Neural cell (in vitro differentiated cells): Measurements from ENCODE around the gene IGFL2. TPM values are rescaled to one million over a fixed set of nuclear protein-coding genes. Genes with fewer than 3 reads are reported as not detected.

Experiments used
- H2AFZ ChIP-seq: fragments of 200-600, 300-800 bp; sonication (generic), shearing (Covaris generic); 2 replicates; pipeline ENCODE4 v1.6.0; 2014; ENCODE audit warnings: low read depth, mild to moderate bottlenecking, antibody characterized with exemption, low read length, moderate library complexity
- H3F3A ChIP-seq: fragments of 200-600 bp; shearing (Covaris generic); 2 replicates; pipeline ENCODE4 v1.6.1; 2016; ENCODE audit warnings: mild to moderate bottlenecking, moderate library complexity, mixed read lengths, antibody characterized with exemption, low read length; ENCODE audit not compliant: insufficient read depth, poor library complexity, severe bottlenecking
- H3K27ac ChIP-seq: fragments of 200-600, 300-800 bp; sonication (generic), shearing (Covaris generic); 2 replicates; pipeline ENCODE4 v1.5.1; 2014; ENCODE audit warnings: mild to moderate bottlenecking, low read length, moderate library complexity
- H3K27me3 ChIP-seq: fragments of 300-800, 200-600 bp; sonication (generic), shearing (Covaris generic); 2 replicates; pipeline ENCODE4 v1.6.0; 2014; ENCODE audit warnings: mild to moderate bottlenecking, low read depth, low read length, moderate library complexity; ENCODE audit not compliant: insufficient read depth
- H3K36me3 ChIP-seq: fragments of 300-800, 200-600 bp; sonication (generic), shearing (Covaris generic); 2 replicates; pipeline ENCODE4 v1.5.1; 2014; ENCODE audit warnings: mild to moderate bottlenecking, antibody characterized with exemption, low read length, moderate library complexity; ENCODE audit not compliant: insufficient read depth
- H3K4me2 ChIP-seq: fragments of 300-800, 200-600 bp; sonication (generic), shearing (Covaris generic); 2 replicates; pipeline ENCODE4 v1.6.0; 2014; ENCODE audit warnings: mild to moderate bottlenecking, low read length
- H3K4me3 ChIP-seq: fragments of 300-800, 200-600 bp; sonication (generic), shearing (Covaris generic); 2 replicates; pipeline ENCODE4 v1.5.1; 2014; ENCODE audit warnings: mild to moderate bottlenecking, low read length, moderate library complexity
- H3K79me2 ChIP-seq: fragments of 200-600 bp; shearing (Covaris generic); replicated peaks from 2 replicates; pipeline ENCODE4 v1.6.0; 2014; ENCODE audit warnings: mild to moderate bottlenecking, low read length, moderate library complexity; ENCODE audit not compliant: insufficient read depth
- H3K9ac ChIP-seq: fragments of 300-800, 200-600 bp; sonication (generic), shearing (Covaris generic); 2 replicates; pipeline ENCODE4 v1.6.1; 2016; ENCODE audit warnings: mild to moderate bottlenecking, low read length, mixed read lengths
- H3K9me2 ChIP-seq: fragments of 200-600 bp; shearing (Covaris generic); 2 replicates; pipeline ENCODE4 v1.6.1; 2016; ENCODE audit warnings: mild to moderate bottlenecking, low read length, mixed read lengths; ENCODE audit not compliant: insufficient read depth
- H3K9me3 ChIP-seq: fragments of 200-600, 300-800 bp; sonication (generic), shearing (Covaris generic); 2 replicates; pipeline ENCODE4 v1.6.1; 2016; ENCODE audit warnings: mild to moderate bottlenecking, mixed run types, low read length, moderate library complexity, mixed read lengths
- H4K20me1 ChIP-seq: fragments of 200-600 bp; shearing (Covaris generic); 2 replicates; pipeline ENCODE4 v1.6.1; 2016; ENCODE audit warnings: mild to moderate bottlenecking, mixed run types; ENCODE audit not compliant: insufficient read depth
- EP300 ChIP-seq: fragments of 450-650 bp; conservative IDR thresholded peaks from 2 replicates; pipeline ENCODE4 v1.6.1; 2014; ENCODE audit warnings: antibody characterized with exemption, mild to moderate bottlenecking, moderate library complexity; ENCODE audit not compliant: poor library complexity, severe bottlenecking
- EZH2 ChIP-seq: fragments of 200-600, 300-800 bp; shearing (Covaris generic), sonication (generic); IDR thresholded peaks from 2 replicates; pipeline ENCODE4 v1.6.1; 2014; ENCODE audit warnings: antibody characterized with exemption, low read length, borderline replicate concordance, mild to moderate bottlenecking; ENCODE audit not compliant: insufficient read depth, poor library complexity, severe bottlenecking
- MXI1 ChIP-seq: fragments of 450-650 bp; conservative IDR thresholded peaks from 2 replicates; pipeline ENCODE4 v1.6.1; 2014; ENCODE audit warnings: antibody characterized with exemption, mild to moderate bottlenecking; ENCODE audit not compliant: poor library complexity, severe bottlenecking
- POLR2AphosphoS5 ChIP-seq: IDR thresholded peaks from 2 replicates; pipeline ENCODE4 v1.6.1; 2012
- RAD21 ChIP-seq: fragments of 450-650 bp; conservative IDR thresholded peaks from 2 replicates; pipeline ENCODE4 v1.6.1; 2014; ENCODE audit warnings: antibody characterized with exemption, mild to moderate bottlenecking, moderate library complexity
- SMC3 ChIP-seq: fragments of 450-650 bp; conservative IDR thresholded peaks from 2 replicates; pipeline ENCODE4 v1.6.1; 2014; ENCODE audit warnings: antibody characterized with exemption, mild to moderate bottlenecking, moderate library complexity; ENCODE audit not compliant: poor library complexity
- TAF1 ChIP-seq: IDR thresholded peaks from 2 replicates; pipeline ENCODE4 v1.6.1; 2012; ENCODE audit warnings: low read depth
- polyA minus RNA-seq: library from RNA; depleted of rRNA, polyadenylated mRNA; stranded (reverse); fragments of >200 nt; gene quantifications from 2 replicates; pipeline ENCODE4 v1.2.3, GENCODE V29; 2014
- polyA plus RNA-seq: library from polyadenylated mRNA; depleted of rRNA; stranded (reverse); fragments of >200 nt; gene quantifications from 2 replicates; pipeline ENCODE4 v1.2.3, GENCODE V29; 2014
- TF ChIP-seq, protein P1 (sequence below): IDR thresholded peaks from 2 replicates; pipeline ENCODE4 v1.6.1; 2012; ENCODE audit warnings: borderline replicate concordance
- TF ChIP-seq, protein P2 (sequence below): fragments of 450-650 bp; IDR thresholded peaks from 2 replicates; pipeline ENCODE4 v1.5.1; 2014; ENCODE audit warnings: antibody characterized with exemption, mild to moderate bottlenecking, moderate library complexity; ENCODE audit not compliant: poor library complexity, severe bottlenecking

The IGFL2 gene
- polyA plus RNA-seq (not detected in 2 replicates), polyA minus RNA-seq (not detected in 2 replicates)

DNA sequence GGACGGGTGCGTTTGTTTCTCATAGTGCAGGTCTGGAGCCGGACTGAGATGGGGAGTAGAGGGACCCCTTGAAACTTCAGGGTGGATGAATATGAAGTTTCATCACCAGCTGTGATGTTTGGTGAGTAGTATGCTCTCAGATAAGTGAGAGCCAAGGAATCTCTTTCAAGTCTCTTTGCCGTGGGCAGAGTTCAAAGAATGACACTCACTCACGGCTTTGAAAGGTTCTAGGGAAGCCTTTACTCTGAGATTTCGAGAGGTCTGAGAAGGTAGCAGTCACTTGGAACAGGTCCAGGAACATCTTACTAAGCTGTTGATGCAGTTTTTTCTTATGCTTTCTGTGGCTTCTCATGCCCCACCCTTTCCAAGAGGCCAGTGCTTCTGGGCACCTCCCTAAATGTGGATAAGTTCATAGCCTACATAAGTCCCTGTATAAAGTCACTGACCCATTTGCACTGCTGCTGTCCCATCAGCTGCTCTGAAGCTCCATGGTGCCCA, at the start of gene IGFL2:
TSS of gene IGFL2 (plus strand) at position 448 of the 498 bp plus-strand sequence. CDS start at position 489, 41 bp downstream.
- Histone ChIP-seq H3F3A (no peaks in the 10 kb centered on the region), H3K9me3 (no peaks in the 10 kb centered on the region), H3K9ac (no peak within 1 kb of the TSS), H3K9me2 (no peaks in the 10 kb centered on the region), H3K27me3 (no peaks in the 10 kb centered on the region), H4K20me1 (no peaks in the 10 kb centered on the region), H3K79me2 (no peaks in the 10 kb centered on the region), H2AFZ (no peak within 1 kb of the TSS), H3K27ac (no peak within 1 kb of the TSS), H3K4me3 (no peak within 1 kb of the TSS), H3K36me3 (no peaks in the 10 kb centered on the region), H3K4me2 (no peak within 1 kb of the TSS)
- TF ChIP-seq, protein P1, sequence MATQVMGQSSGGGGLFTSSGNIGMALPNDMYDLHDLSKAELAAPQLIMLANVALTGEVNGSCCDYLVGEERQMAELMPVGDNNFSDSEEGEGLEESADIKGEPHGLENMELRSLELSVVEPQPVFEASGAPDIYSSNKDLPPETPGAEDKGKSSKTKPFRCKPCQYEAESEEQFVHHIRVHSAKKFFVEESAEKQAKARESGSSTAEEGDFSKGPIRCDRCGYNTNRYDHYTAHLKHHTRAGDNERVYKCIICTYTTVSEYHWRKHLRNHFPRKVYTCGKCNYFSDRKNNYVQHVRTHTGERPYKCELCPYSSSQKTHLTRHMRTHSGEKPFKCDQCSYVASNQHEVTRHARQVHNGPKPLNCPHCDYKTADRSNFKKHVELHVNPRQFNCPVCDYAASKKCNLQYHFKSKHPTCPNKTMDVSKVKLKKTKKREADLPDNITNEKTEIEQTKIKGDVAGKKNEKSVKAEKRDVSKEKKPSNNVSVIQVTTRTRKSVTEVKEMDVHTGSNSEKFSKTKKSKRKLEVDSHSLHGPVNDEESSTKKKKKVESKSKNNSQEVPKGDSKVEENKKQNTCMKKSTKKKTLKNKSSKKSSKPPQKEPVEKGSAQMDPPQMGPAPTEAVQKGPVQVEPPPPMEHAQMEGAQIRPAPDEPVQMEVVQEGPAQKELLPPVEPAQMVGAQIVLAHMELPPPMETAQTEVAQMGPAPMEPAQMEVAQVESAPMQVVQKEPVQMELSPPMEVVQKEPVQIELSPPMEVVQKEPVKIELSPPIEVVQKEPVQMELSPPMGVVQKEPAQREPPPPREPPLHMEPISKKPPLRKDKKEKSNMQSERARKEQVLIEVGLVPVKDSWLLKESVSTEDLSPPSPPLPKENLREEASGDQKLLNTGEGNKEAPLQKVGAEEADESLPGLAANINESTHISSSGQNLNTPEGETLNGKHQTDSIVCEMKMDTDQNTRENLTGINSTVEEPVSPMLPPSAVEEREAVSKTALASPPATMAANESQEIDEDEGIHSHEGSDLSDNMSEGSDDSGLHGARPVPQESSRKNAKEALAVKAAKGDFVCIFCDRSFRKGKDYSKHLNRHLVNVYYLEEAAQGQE: no peak
- TF ChIP-seq RAD21: no peak
- TF ChIP-seq MXI1: no peak
- no peak for TF ChIP-seq EP300
- TF ChIP-seq POLR2AphosphoS5: no peak
- no peak for TF ChIP-seq EZH2
- TF ChIP-seq SMC3: no peak
- TF ChIP-seq, protein P2, sequence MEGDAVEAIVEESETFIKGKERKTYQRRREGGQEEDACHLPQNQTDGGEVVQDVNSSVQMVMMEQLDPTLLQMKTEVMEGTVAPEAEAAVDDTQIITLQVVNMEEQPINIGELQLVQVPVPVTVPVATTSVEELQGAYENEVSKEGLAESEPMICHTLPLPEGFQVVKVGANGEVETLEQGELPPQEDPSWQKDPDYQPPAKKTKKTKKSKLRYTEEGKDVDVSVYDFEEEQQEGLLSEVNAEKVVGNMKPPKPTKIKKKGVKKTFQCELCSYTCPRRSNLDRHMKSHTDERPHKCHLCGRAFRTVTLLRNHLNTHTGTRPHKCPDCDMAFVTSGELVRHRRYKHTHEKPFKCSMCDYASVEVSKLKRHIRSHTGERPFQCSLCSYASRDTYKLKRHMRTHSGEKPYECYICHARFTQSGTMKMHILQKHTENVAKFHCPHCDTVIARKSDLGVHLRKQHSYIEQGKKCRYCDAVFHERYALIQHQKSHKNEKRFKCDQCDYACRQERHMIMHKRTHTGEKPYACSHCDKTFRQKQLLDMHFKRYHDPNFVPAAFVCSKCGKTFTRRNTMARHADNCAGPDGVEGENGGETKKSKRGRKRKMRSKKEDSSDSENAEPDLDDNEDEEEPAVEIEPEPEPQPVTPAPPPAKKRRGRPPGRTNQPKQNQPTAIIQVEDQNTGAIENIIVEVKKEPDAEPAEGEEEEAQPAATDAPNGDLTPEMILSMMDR: no peak
- no peak for TF ChIP-seq TAF1

DNA sequence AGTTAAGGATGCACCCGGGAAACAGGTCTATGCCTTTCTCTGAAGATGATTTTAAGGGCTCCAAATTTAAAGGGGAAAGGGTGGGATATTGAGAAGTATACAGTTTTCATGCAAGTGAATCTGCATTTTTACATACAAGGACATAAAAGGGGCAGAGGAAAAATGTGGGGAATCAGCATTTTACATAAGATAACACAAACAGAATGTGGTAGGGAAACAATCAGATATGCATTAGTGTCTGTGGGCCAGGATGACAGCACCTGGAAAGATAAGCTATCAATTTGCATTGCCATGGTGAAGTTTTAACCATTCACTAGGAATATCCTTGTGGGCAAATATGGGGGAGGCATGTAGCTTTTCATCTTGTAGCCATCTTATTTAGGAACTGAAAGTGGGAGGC, 47.7 kb upstream of the IGFL2 start:
- Histone ChIP-seq H3K79me2 (no peaks in the 10 kb centered on the region), H3K27ac (no peak overlapping the region), H3K36me3 (no peaks in the 10 kb centered on the region), H3K9me2 (no peaks in the 10 kb centered on the region), H3K9ac (no peak overlapping the region), H3F3A (no peaks in the 10 kb centered on the region), H3K9me3 (no peaks in the 10 kb centered on the region), H3K4me2 (no peak overlapping the region), H2AFZ (no peak overlapping the region), H3K27me3 (no peaks in the 10 kb centered on the region), H3K4me3 (no peak overlapping the region), H4K20me1 (no peaks in the 10 kb centered on the region)
- TF ChIP-seq, protein P1: no peak
- no peak for TF ChIP-seq MXI1
- no peak for TF ChIP-seq EZH2
- TF ChIP-seq POLR2AphosphoS5: no peak
- no peak for TF ChIP-seq EP300
- no peak for TF ChIP-seq RAD21
- TF ChIP-seq, protein P2: no peak
- TF ChIP-seq TAF1: no peak
- TF ChIP-seq SMC3: no peak
